Measurements from ENCODE around the gene LRRC49. TPM values are rescaled to one million over a fixed set of nuclear protein-coding genes. Genes with fewer than 3 reads are reported as not detected.

LRRC49 gene
- total and polyA plus RNA-seq, 2 of the 13 experiments (the other 11 are each of a cell fraction or from before 2014, with no cell fraction given): 0.57 to 1.00 TPM

DNA sequence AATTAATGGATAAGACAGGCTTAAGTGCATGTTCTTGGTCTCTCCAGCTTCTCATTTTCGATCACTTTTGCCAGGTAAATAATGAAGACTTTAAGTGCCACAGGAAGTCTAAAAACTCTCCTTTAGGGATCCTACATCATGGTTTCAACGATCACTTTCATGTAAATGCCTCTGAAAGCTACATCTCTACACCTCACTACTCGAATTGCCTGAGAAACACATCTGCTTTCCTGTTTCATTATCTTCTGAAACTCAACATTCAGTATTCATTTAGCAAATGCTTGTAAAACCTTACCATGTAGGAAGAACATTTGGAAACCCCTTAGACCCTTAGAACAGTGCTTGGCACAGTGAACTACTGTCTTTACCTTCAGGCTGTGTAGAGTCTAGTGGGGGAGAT lies 16.6 kb upstream of the LRRC49 start:
- Histone ChIP-seq H4K20me1 (ENCODE audit: insufficient read depth, low read length) (no peaks in the 10 kb centered on the region), H3K27ac (ENCODE audit: extremely low read length, insufficient read depth, low read length) (no peak overlapping the region), H3K79me2 (ENCODE audit: insufficient read depth, low read length) (no peaks in the 10 kb centered on the region), H3K36me3 (replicated peaks in 1 of 2; ENCODE audit: control insufficient read depth in 1 of 2, insufficient read depth in 2 of 2, low read length in 2 of 2) (no peaks in the 10 kb centered on the region), H3K9me3 (ENCODE audit: low read length) (no peaks in the 10 kb centered on the region), H3K4me2 (ENCODE audit: low read depth, low read length) (no peak overlapping the region), H3K4me1 (ENCODE audit: insufficient read depth, low read length) (peaks cover 21% of the 10 kb centered on the region), H2AFZ (ENCODE audit: low read length) (no peak overlapping the region), H3K27me3 (ENCODE audit: control insufficient read depth in 1 of 2, insufficient read depth in 2 of 2, low read length in 2 of 2) (no peaks in the 10 kb centered on the region), H3K9ac (ENCODE audit: insufficient read depth, low read depth, low read length) (no peak overlapping the region), H3K4me3 (replicated peaks in 1 of 3; ENCODE audit: insufficient read depth in 1 of 3, low read depth in 2 of 3, low read length in 3 of 3) (no peak overlapping the region)
- WGBS (ENCODE audit: low lambda C conversion rate): 34% methylated on average over 3 of the region's 3 CpGs
- no TSS peak for BruUV-seq (replicated peaks)
- ChIA-PET CTCF (ENCODE audit: low intra/inter-chr PET ratio, low total read pairs) (interaction anchor here (2.1 kb wide), 1 partner anchor 51 kb away, joined by 10 read pairs; no protein-coding TSS in a partner anchor), POLR2A (no interaction called here)
- ATAC-seq (no peak), DNase-seq (ENCODE audit: low spot score) (no peak), FAIRE-seq (no peak)
- in situ Hi-C loops (cut with HindIII; ENCODE audit: extremely low pct_ligation_motif_present, low pct_unique_long_range_greater_than_20kb): loop anchor here (10.0 kb wide), 1 partner anchor 51 kb away; no protein-coding TSS in a partner anchor
- intact Hi-C loops (cut with micrococcal nuclease; ENCODE audit: unreplicated experiment): no loop called here
- no peak for TF ChIP-seq ZMYM4 (CRISPR knock-in tag; IDR thresholded peaks at IDR 0.05)
- no peak for TF ChIP-seq ZBTB21 (CRISPR knock-in tag; IDR thresholded peaks at IDR 0.05)
- TF ChIP-seq ZNF552 (CRISPR knock-in tag; IDR thresholded peaks at IDR 0.05; ENCODE audit: borderline replicate concordance): no peak
- no peak for TF ChIP-seq GTF2F1 (IDR thresholded peaks at IDR 0.05; ENCODE audit: low read length)

DNA sequence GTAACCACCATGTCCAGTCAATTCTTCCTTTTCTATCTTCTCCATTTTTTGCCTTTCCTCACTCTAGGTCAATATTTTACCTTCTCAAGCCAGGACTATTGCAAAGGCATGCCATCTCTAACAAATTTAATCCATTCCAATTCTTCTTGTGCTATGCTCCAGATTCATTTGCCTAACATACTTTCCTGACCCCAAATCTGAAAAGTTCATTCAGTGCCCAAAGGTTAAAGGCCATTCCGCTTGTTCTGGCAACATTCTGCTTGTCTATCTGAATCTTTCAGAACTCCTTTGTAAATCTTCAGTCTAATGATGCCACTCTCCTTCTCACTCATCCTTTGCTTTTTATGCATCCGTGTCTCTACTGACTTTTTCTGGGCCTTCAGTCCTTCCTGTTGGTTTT lies 15.9 kb upstream of the LRRC49 start:
- TF ChIP-seq AGO1 (IDR thresholded peaks at IDR 0.05; ENCODE audit: low read depth, low read length, poor library complexity, severe bottlenecking): no peak
- TF ChIP-seq NFE2L2 (IDR thresholded peaks at IDR 0.05; ENCODE audit: low read length): no peak
- TF ChIP-seq ERF (CRISPR knock-in tag; IDR thresholded peaks at IDR 0.05): no peak
- TF ChIP-seq, protein P1, sequence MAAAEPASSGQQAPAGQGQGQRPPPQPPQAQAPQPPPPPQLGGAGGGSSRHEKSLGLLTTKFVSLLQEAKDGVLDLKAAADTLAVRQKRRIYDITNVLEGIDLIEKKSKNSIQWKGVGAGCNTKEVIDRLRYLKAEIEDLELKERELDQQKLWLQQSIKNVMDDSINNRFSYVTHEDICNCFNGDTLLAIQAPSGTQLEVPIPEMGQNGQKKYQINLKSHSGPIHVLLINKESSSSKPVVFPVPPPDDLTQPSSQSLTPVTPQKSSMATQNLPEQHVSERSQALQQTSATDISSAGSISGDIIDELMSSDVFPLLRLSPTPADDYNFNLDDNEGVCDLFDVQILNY (CRISPR knock-in tag; conservative IDR thresholded peaks at IDR 0.05): no peak
- TF ChIP-seq ZNF543 (CRISPR knock-in tag; IDR thresholded peaks at IDR 0.05): no peak
- TF ChIP-seq CREM (IDR thresholded peaks at IDR 0.05): no peak
- no peak for TF ChIP-seq CREM (CRISPR knock-in tag; IDR thresholded peaks at IDR 0.05)
- WGBS (ENCODE audit: low lambda C conversion rate): 3% methylated on average over 2 of the region's 2 CpGs
- no peak overlapping the region for H3K27ac ChIP-seq (ENCODE audit: extremely low read length, insufficient read depth, low read length)

More for the DNA sequence above, 15.9 kb upstream of the LRRC49 start:
- H2AFZ ChIP-seq (ENCODE audit: low read length): no peak overlapping the region
- no peaks in the 10 kb centered on the region for H3K27me3 ChIP-seq (ENCODE audit: control insufficient read depth in 1 of 2, insufficient read depth in 2 of 2, low read length in 2 of 2)
- ChIA-PET CTCF (ENCODE audit: low intra/inter-chr PET ratio, low total read pairs) (no interaction called here), POLR2A (no interaction called here)
- H3K9me3 ChIP-seq (ENCODE audit: low read length): no peaks in the 10 kb centered on the region
- no peak overlapping the region for H3K4me3 ChIP-seq (replicated peaks in 1 of 3; ENCODE audit: insufficient read depth in 1 of 3, low read depth in 2 of 3, low read length in 3 of 3)
- intact Hi-C loops (cut with micrococcal nuclease; ENCODE audit: unreplicated experiment): no loop called here
- no peak overlapping the region for H3K4me2 ChIP-seq (ENCODE audit: low read depth, low read length)
- ATAC-seq (no peak), FAIRE-seq (no peak), DNase-seq (ENCODE audit: low spot score) (no peak)
- BruUV-seq (replicated peaks): no TSS peak
- no peaks in the 10 kb centered on the region for H4K20me1 ChIP-seq (ENCODE audit: insufficient read depth, low read length)
- no peaks in the 10 kb centered on the region for H3K36me3 ChIP-seq (replicated peaks in 1 of 2; ENCODE audit: control insufficient read depth in 1 of 2, insufficient read depth in 2 of 2, low read length in 2 of 2)
- H3K79me2 ChIP-seq (ENCODE audit: insufficient read depth, low read length): no peaks in the 10 kb centered on the region
- H3K9ac ChIP-seq (ENCODE audit: insufficient read depth, low read depth, low read length): no peak overlapping the region
- in situ Hi-C loops (cut with HindIII; ENCODE audit: extremely low pct_ligation_motif_present, low pct_unique_long_range_greater_than_20kb): loop anchor here (10.0 kb wide), 1 partner anchor 52 kb away; no protein-coding TSS in a partner anchor
- peaks cover 21% of the 10 kb centered on the region for H3K4me1 ChIP-seq (ENCODE audit: insufficient read depth, low read length)

Data from HepG2 (cell line).